WTC11 (cell line): ENCODE data around the gene RTKN2. TPM values are rescaled to one million over a fixed set of nuclear protein-coding genes. Genes with fewer than 3 reads are reported as not detected.

ENCODE experiments used
- ATAC-seq: fragments of 200-7000 bp; cut with Tn5 transposase; 2 replicates; pipeline ENCODE4 v1.10.0; 2021; ENCODE audit warnings: mild to moderate bottlenecking, moderate library complexity
- CTCF ChIA-PET: fragments of 300-600 bp; sonication (Branson Sonifier 250); formaldehyde crosslinking; loops from one replicate; lab custom pipeline; 2021; ENCODE audit warnings: antibody characterized with exemption; lab: Charles Lee
- POLR2A ChIA-PET: fragments of 350-600 bp; sonication (Branson Sonifier 250); formaldehyde crosslinking; loops from one replicate; lab custom pipeline; 2021; ENCODE audit warnings: antibody characterized with exemption; lab: Charles Lee
- DNase-seq: peaks from one replicate; pipeline ENCODE4 v3.0.0; 2021; ENCODE audit warnings: low spot score
- H3K27ac Mint-ChIP-seq: 2 replicates; pipeline ENCODE4 v1.8.0; 2021; ENCODE audit warnings: mixed read lengths
- H3K27me3 Mint-ChIP-seq: 2 replicates; pipeline ENCODE4 v1.8.0; 2021; ENCODE audit warnings: low read depth, mild to moderate bottlenecking, moderate library complexity, mixed read lengths
- H3K36me3 Mint-ChIP-seq: 2 replicates; pipeline ENCODE4 v1.8.0; 2021; ENCODE audit warnings: mixed read lengths
- H3K4me1 Mint-ChIP-seq: 2 replicates; pipeline ENCODE4 v1.8.0; 2022; ENCODE audit warnings: mixed read lengths
- H3K4me3 Mint-ChIP-seq: 2 replicates; pipeline ENCODE4 v1.8.0; 2021; ENCODE audit warnings: mild to moderate bottlenecking, moderate library complexity, mixed read lengths
- H3K9me3 Mint-ChIP-seq: 2 replicates; pipeline ENCODE4 v1.8.0; 2021; ENCODE audit warnings: mixed read lengths
- GABPB1 ChIP-seq: sonication (generic); formaldehyde crosslinking; IDR thresholded peaks from 2 replicates; pipeline ENCODE4 v1.8.1; 2023; ENCODE audit warnings: mild to moderate bottlenecking, missing genetic modification reagents
- GRHL2 ChIP-seq: fragments of 250-450 bp; sonication (Bioruptor Pico); IDR thresholded peaks from 2 replicates; pipeline ENCODE4 v1.8.0; 2022; ENCODE audit warnings: mild to moderate bottlenecking, moderate library complexity; ENCODE audit not compliant: insufficient replicate concordance, severe bottlenecking
- NR1H2 ChIP-seq: sonication (generic); formaldehyde crosslinking; IDR thresholded peaks from 2 replicates; pipeline ENCODE4 v1.9.0; 2021; ENCODE audit warnings: mild to moderate bottlenecking, moderate library complexity, missing genetic modification reagents
- NR2C2 ChIP-seq: sonication (generic); formaldehyde crosslinking; IDR thresholded peaks from 2 replicates; pipeline ENCODE4 v1.8.0; 2022; ENCODE audit warnings: mild to moderate bottlenecking, missing genetic modification reagents
- SMAD3 ChIP-seq: sonication (generic); formaldehyde crosslinking; IDR thresholded peaks from 2 replicates; pipeline ENCODE4 v1.8.0; 2022; ENCODE audit warnings: missing genetic modification reagents, mild to moderate bottlenecking, borderline replicate concordance
- SOX15 ChIP-seq: fragments of 250-450 bp; sonication (Bioruptor Pico); IDR thresholded peaks from 2 replicates; pipeline ENCODE4 v1.9.0; 2021; ENCODE audit warnings: mild to moderate bottlenecking
- TEAD1 ChIP-seq: sonication (generic); formaldehyde crosslinking; IDR thresholded peaks from 2 replicates; pipeline ENCODE4 v1.8.0; 2022; ENCODE audit warnings: mild to moderate bottlenecking, missing genetic modification reagents
- ZNF317 ChIP-seq: sonication (generic); formaldehyde crosslinking; IDR thresholded peaks from 2 replicates; pipeline ENCODE4 v1.8.1; 2023; ENCODE audit warnings: low read depth, mild to moderate bottlenecking, moderate library complexity, missing genetic modification reagents, borderline replicate concordance
- total RNA-seq: library from RNA; stranded (reverse); gene quantifications from 3 replicates; pipeline ENCODE4 v1.2.3, GENCODE V29; 2021
- TF ChIP-seq, protein P1 (sequence below): fragments of 250-450 bp; sonication (Bioruptor Pico); IDR thresholded peaks from 2 replicates; pipeline ENCODE4 v2.1.2; 2022; ENCODE audit warnings: mild to moderate bottlenecking, moderate library complexity
- TF ChIP-seq, protein P2 (sequence below): sonication (generic); formaldehyde crosslinking; IDR thresholded peaks from 2 replicates; pipeline ENCODE4 v1.8.1; 2023; ENCODE audit warnings: mild to moderate bottlenecking, missing genetic modification reagents, borderline replicate concordance
- TF ChIP-seq, protein P3 (sequence below): sonication (generic); formaldehyde crosslinking; IDR thresholded peaks from 2 replicates; pipeline ENCODE4 v1.8.0; 2022; ENCODE audit warnings: missing genetic modification reagents
- TF ChIP-seq, protein P4 (sequence below): fragments of 250-450 bp; sonication (Bioruptor Pico); IDR thresholded peaks from 2 replicates; pipeline ENCODE4 v1.9.0; 2021; ENCODE audit warnings: moderate library complexity, mild to moderate bottlenecking, inconsistent platforms, borderline replicate concordance
- TF ChIP-seq, protein P5 (sequence below): fragments of 250-450 bp; sonication (Bioruptor Pico); IDR thresholded peaks from 2 replicates; pipeline ENCODE4 v1.8.0; 2021; ENCODE audit warnings: mild to moderate bottlenecking

RTKN2 gene
- total RNA-seq, 1 experiment from 2014 or later, result 20.5 TPM

DNA sequence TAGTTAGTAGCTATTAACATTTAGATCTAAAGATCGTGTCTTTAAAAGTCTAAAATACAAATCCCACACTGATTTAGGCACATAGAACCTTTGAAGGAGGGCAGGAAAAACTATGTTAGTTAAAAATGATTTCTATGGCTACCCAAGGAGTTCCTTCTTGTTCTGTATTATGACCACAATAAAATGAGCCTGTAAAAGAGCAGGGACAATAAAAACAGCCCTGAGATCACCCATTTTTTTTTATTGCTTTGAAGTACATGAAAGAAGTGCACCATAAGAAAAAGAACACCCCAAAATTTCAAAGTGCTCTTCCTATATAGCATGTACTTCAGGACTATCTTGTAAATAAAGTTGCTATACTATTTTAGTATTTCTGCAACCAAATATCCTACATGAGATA lies 29.8 kb downstream of the RTKN2 start (continued):
- TF ChIP-seq, protein P1, sequence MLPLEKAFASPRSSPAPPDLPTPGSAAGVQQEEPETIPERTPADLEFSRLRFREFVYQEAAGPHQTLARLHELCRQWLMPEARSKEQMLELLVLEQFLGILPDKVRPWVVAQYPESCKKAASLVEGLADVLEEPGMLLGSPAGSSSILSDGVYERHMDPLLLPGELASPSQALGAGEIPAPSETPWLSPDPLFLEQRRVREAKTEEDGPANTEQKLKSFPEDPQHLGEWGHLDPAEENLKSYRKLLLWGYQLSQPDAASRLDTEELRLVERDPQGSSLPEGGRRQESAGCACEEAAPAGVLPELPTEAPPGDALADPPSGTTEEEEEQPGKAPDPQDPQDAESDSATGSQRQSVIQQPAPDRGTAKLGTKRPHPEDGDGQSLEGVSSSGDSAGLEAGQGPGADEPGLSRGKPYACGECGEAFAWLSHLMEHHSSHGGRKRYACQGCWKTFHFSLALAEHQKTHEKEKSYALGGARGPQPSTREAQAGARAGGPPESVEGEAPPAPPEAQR (CRISPR knock-in tag), result no peak
- no peak for TF ChIP-seq GABPB1
- TF ChIP-seq, protein P2, sequence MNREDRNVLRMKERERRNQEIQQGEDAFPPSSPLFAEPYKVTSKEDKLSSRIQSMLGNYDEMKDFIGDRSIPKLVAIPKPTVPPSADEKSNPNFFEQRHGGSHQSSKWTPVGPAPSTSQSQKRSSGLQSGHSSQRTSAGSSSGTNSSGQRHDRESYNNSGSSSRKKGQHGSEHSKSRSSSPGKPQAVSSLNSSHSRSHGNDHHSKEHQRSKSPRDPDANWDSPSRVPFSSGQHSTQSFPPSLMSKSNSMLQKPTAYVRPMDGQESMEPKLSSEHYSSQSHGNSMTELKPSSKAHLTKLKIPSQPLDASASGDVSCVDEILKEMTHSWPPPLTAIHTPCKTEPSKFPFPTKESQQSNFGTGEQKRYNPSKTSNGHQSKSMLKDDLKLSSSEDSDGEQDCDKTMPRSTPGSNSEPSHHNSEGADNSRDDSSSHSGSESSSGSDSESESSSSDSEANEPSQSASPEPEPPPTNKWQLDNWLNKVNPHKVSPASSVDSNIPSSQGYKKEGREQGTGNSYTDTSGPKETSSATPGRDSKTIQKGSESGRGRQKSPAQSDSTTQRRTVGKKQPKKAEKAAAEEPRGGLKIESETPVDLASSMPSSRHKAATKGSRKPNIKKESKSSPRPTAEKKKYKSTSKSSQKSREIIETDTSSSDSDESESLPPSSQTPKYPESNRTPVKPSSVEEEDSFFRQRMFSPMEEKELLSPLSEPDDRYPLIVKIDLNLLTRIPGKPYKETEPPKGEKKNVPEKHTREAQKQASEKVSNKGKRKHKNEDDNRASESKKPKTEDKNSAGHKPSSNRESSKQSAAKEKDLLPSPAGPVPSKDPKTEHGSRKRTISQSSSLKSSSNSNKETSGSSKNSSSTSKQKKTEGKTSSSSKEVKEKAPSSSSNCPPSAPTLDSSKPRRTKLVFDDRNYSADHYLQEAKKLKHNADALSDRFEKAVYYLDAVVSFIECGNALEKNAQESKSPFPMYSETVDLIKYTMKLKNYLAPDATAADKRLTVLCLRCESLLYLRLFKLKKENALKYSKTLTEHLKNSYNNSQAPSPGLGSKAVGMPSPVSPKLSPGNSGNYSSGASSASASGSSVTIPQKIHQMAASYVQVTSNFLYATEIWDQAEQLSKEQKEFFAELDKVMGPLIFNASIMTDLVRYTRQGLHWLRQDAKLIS (CRISPR knock-in tag), result no peak
- TF ChIP-seq, all 79 proteins: peak for 0

DNA sequence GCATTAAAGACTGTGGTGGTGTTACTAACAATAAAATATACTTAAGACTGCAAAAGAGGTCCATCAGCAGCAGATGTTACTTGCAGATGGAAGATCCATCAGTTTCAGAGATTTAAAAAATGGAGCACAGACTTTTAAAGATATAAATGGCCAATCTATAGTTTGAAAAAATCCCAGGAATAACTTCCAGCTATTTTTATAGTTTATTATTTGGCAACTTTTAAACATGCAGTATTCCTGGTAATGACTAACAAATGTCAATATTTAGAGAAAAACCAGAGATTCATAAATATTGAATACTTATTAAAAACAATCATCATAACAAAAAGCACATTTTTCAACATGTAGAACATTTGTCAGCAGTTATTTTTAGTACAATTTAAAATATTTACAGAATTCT lies 30.7 kb downstream of the RTKN2 start:
- H3K36me3 Mint-ChIP-seq, result no peaks in the 10 kb centered on the region; the same call in 1 of the 2 replicates
- no peak for ATAC-seq

DNA sequence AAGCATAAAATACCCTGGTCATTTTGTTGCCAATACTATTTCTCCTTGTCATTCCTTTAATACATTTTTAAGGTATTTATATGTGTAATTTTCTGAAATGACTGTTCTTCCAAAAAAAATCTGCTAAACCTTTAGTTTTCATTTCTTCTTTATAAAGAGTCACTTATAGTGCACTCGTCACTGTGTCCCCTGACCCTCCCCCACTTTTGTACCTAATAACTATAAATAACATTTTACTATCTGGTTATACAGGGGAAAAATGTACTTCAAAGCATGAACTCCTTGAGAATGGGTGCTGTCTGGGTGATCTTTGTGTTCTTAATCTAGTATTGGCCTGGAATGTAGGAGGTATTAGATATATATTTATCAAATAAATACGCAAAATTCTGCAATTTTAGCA lies 31.1 kb downstream of the RTKN2 start:
- TF ChIP-seq NR2C2 (CRISPR knock-in tag) (no peak), TEAD1 (CRISPR knock-in tag) (no peak)
- TF ChIP-seq, protein P3, sequence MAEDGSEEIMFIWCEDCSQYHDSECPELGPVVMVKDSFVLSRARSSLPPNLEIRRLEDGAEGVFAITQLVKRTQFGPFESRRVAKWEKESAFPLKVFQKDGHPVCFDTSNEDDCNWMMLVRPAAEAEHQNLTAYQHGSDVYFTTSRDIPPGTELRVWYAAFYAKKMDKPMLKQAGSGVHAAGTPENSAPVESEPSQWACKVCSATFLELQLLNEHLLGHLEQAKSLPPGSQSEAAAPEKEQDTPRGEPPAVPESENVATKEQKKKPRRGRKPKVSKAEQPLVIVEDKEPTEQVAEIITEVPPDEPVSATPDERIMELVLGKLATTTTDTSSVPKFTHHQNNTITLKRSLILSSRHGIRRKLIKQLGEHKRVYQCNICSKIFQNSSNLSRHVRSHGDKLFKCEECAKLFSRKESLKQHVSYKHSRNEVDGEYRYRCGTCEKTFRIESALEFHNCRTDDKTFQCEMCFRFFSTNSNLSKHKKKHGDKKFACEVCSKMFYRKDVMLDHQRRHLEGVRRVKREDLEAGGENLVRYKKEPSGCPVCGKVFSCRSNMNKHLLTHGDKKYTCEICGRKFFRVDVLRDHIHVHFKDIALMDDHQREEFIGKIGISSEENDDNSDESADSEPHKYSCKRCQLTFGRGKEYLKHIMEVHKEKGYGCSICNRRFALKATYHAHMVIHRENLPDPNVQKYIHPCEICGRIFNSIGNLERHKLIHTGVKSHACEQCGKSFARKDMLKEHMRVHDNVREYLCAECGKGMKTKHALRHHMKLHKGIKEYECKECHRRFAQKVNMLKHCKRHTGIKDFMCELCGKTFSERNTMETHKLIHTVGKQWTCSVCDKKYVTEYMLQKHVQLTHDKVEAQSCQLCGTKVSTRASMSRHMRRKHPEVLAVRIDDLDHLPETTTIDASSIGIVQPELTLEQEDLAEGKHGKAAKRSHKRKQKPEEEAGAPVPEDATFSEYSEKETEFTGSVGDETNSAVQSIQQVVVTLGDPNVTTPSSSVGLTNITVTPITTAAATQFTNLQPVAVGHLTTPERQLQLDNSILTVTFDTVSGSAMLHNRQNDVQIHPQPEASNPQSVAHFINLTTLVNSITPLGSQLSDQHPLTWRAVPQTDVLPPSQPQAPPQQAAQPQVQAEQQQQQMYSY, result no peak
- TF ChIP-seq, protein P4, sequence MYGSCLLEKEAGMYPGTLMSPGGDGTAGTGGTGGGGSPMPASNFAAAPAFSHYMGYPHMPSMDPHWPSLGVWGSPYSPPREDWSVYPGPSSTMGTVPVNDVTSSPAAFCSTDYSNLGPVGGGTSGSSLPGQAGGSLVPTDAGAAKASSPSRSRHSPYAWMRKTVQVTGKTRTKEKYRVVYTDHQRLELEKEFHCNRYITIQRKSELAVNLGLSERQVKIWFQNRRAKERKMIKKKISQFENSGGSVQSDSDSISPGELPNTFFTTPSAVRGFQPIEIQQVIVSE (CRISPR knock-in tag), result no peak
- H3K9me3 Mint-ChIP-seq, result no peaks in the 10 kb centered on the region
- ChIA-PET POLR2A (no interaction called here), CTCF (no interaction called here)
- no peak overlapping the region for H3K4me3 Mint-ChIP-seq
- ATAC-seq, result no peak
- DNase-seq, result no peak
- H3K36me3 Mint-ChIP-seq, result no peaks in the 10 kb centered on the region; the same call in 1 of the 2 replicates
- H3K27me3 Mint-ChIP-seq, result no peaks in the 10 kb centered on the region
- H3K4me1 Mint-ChIP-seq, result peaks cover 14% of the 10 kb centered on the region
- no peak overlapping the region for H3K27ac Mint-ChIP-seq

More for the DNA sequence above, 30.7 kb downstream of the RTKN2 start:
- H3K4me1 Mint-ChIP-seq, result peaks cover 14% of the 10 kb centered on the region
- TF ChIP-seq SMAD3 (CRISPR knock-in tag), result no peak
- no peak for TF ChIP-seq NR1H2 (CRISPR knock-in tag)
- TF ChIP-seq SOX15 (CRISPR knock-in tag), result no peak
- TF ChIP-seq ZNF317 (CRISPR knock-in tag), result no peak
- no peak for TF ChIP-seq GRHL2
- TF ChIP-seq, protein P5, sequence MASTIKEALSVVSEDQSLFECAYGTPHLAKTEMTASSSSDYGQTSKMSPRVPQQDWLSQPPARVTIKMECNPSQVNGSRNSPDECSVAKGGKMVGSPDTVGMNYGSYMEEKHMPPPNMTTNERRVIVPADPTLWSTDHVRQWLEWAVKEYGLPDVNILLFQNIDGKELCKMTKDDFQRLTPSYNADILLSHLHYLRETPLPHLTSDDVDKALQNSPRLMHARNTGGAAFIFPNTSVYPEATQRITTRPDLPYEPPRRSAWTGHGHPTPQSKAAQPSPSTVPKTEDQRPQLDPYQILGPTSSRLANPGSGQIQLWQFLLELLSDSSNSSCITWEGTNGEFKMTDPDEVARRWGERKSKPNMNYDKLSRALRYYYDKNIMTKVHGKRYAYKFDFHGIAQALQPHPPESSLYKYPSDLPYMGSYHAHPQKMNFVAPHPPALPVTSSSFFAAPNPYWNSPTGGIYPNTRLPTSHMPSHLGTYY (CRISPR knock-in tag), result no peak
- TF ChIP-seq, all 79 proteins: peak for 0
- Mint-ChIP-seq H3K27ac (no peak overlapping the region), H3K27me3 (no peaks in the 10 kb centered on the region), H3K9me3 (no peaks in the 10 kb centered on the region), H3K4me3 (no peak overlapping the region)
- ChIA-PET POLR2A (no interaction called here), CTCF (no interaction called here)
- no peak for DNase-seq
